ENCODE measurements around the gene MYL3.

DNA sequence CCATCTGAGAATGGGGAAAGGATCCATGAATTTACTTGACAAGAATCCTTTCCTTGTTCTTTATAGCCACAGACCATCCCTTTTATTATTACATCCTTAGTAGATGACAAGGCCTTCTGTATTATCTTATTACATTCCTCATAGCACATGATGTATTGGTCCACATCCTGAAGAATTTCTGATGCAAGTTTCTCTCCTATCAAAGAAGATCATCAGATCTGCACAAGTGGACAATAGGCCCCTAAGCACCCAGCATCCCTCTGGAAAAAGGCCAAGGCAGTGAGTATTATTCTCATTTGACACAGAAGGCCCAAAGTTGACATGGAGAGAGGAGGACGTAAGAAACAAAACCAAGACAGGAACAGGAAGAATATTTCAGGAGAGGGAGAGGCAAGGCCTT lies 31.4 kb downstream of the MYL3 start:
- TF ChIP-seq, protein P1, sequence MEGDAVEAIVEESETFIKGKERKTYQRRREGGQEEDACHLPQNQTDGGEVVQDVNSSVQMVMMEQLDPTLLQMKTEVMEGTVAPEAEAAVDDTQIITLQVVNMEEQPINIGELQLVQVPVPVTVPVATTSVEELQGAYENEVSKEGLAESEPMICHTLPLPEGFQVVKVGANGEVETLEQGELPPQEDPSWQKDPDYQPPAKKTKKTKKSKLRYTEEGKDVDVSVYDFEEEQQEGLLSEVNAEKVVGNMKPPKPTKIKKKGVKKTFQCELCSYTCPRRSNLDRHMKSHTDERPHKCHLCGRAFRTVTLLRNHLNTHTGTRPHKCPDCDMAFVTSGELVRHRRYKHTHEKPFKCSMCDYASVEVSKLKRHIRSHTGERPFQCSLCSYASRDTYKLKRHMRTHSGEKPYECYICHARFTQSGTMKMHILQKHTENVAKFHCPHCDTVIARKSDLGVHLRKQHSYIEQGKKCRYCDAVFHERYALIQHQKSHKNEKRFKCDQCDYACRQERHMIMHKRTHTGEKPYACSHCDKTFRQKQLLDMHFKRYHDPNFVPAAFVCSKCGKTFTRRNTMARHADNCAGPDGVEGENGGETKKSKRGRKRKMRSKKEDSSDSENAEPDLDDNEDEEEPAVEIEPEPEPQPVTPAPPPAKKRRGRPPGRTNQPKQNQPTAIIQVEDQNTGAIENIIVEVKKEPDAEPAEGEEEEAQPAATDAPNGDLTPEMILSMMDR (IDR thresholded peaks at IDR 0.05; ENCODE audit: insufficient read depth, low read length): no peak
- no peak for TF ChIP-seq POLR2AphosphoS5 (IDR thresholded peaks at IDR 0.05; ENCODE audit: low read depth)
